MCF 10A (cell line): ENCODE results near the gene NPY1R. TPM values are rescaled to one million over a fixed set of nuclear protein-coding genes. Genes with fewer than 3 reads are reported as not detected.

ENCODE experiments used
- BruUV-seq: library from RNA; stranded (reverse); fragments of 400-500 nt; replicated peaks from 2 replicates; lab custom pipeline; 2021; lab: Mats Ljungman, UMichigan
- CTCF ChIA-PET: fragments of 300-600 bp; sonication (Branson Sonifier 250); formaldehyde crosslinking; extraction: SDS; loops from one replicate; lab custom pipeline; 2021; ENCODE audit warnings: antibody characterized with exemption, inconsistent platforms; lab: Yijun Ruan, JAX
- POLR2A ChIA-PET: fragments of 300-600, 350-650 bp; sonication (Branson Sonifier 250); formaldehyde crosslinking; extraction: SDS; loops from one replicate; lab custom pipeline; 2020; ENCODE audit warnings: antibody characterized with exemption, inconsistent platforms; lab: Yijun Ruan, JAX
- DNase-seq: peaks from one replicate; pipeline ENCODE4 v3.0.0-alpha.2; 2018; ENCODE audit not compliant: unreplicated experiment
- H3K27ac Mint-ChIP-seq: one replicate; pipeline ENCODE4 v1.8.0; 2022; ENCODE audit warnings: mild to moderate bottlenecking, low read depth, mixed read lengths; ENCODE audit not compliant: unreplicated experiment
- H3K27me3 Mint-ChIP-seq: one replicate; pipeline ENCODE4 v1.8.0; 2022; ENCODE audit warnings: mixed read lengths; ENCODE audit not compliant: insufficient read depth, unreplicated experiment
- H3K36me3 Mint-ChIP-seq: one replicate; pipeline ENCODE4 v1.8.0; 2022; ENCODE audit warnings: mild to moderate bottlenecking, moderate library complexity, mixed read lengths; ENCODE audit not compliant: insufficient read depth, unreplicated experiment
- H3K4me1 Mint-ChIP-seq: one replicate; pipeline ENCODE4 v1.8.0; 2022; ENCODE audit warnings: mixed read lengths; ENCODE audit not compliant: insufficient read depth, unreplicated experiment
- H3K4me3 Mint-ChIP-seq: one replicate; pipeline ENCODE4 v1.8.0; 2022; ENCODE audit warnings: mild to moderate bottlenecking, moderate library complexity, mixed read lengths; ENCODE audit not compliant: unreplicated experiment
- H3K9me3 Mint-ChIP-seq: one replicate; pipeline ENCODE4 v1.8.0; 2022; ENCODE audit warnings: mixed read lengths; ENCODE audit not compliant: unreplicated experiment
- intact Hi-C: fragments of 100-400 bp; cut with micrococcal nuclease; formaldehyde crosslinking; loops from 2 replicates; pipeline ENCODE4 v1.14.1; 2022
- total RNA-seq: library from RNA; stranded (reverse); gene quantifications from 2 replicates; pipeline ENCODE4 v1.2.3, GENCODE V29; 2022
- TF ChIP-seq, protein P1 (sequence below): fragments of 200-600 bp; IDR thresholded peaks from one replicate; pipeline ENCODE4 v1.8.0; 2022; ENCODE audit warnings: antibody characterized with exemption, mild to moderate bottlenecking; ENCODE audit not compliant: unreplicated experiment

Gene NPY1R
- total RNA-seq, 1 experiment from 2014 or later: 0.63 TPM

DNA sequence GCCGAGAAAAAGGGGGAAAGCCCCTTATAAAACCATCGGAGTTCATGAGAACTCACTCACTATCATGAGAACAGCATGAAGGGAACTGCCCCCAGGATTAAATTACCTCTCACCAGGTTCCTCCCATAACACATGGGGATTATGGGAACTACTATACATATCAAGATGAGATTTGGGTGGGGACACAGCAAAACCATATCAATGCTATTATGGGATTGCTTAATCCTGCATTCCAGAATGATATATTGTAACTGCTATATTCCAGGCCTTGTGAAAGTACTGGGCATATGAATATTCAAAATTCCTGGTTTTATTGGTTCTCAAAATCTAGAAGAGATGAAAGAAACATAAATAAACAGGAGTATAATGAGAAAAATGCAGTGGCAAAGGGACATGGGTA is 29.3 kb downstream of the NPY1R start:
- CTCF ChIA-PET: interaction anchor here (0.7 kb wide), 1 partner anchor 241 kb away, joined by 3 read pairs; no protein-coding TSS in a partner anchor
- no peak overlapping the region for H3K27ac Mint-ChIP-seq
- TF ChIP-seq, protein P1, sequence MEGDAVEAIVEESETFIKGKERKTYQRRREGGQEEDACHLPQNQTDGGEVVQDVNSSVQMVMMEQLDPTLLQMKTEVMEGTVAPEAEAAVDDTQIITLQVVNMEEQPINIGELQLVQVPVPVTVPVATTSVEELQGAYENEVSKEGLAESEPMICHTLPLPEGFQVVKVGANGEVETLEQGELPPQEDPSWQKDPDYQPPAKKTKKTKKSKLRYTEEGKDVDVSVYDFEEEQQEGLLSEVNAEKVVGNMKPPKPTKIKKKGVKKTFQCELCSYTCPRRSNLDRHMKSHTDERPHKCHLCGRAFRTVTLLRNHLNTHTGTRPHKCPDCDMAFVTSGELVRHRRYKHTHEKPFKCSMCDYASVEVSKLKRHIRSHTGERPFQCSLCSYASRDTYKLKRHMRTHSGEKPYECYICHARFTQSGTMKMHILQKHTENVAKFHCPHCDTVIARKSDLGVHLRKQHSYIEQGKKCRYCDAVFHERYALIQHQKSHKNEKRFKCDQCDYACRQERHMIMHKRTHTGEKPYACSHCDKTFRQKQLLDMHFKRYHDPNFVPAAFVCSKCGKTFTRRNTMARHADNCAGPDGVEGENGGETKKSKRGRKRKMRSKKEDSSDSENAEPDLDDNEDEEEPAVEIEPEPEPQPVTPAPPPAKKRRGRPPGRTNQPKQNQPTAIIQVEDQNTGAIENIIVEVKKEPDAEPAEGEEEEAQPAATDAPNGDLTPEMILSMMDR: no peak
- POLR2A ChIA-PET: no interaction called here
- H3K4me1 Mint-ChIP-seq: no peaks in the 10 kb centered on the region
- H3K27me3 Mint-ChIP-seq: no peaks in the 10 kb centered on the region
- no peak overlapping the region for H3K4me3 Mint-ChIP-seq
- no peaks in the 10 kb centered on the region for H3K9me3 Mint-ChIP-seq
- H3K36me3 Mint-ChIP-seq: no peaks in the 10 kb centered on the region
- DNase-seq: no peak
- intact Hi-C loops: no loop called here
- no TSS peak for BruUV-seq

GRCh38 chr4:163300445-163300844 is 32.0 kb downstream of the NPY1R start:
- POLR2A ChIA-PET: no interaction called here
- no peaks in the 10 kb centered on the region for H3K9me3 Mint-ChIP-seq
- H3K4me3 Mint-ChIP-seq: no peak overlapping the region
- no peaks in the 10 kb centered on the region for H3K4me1 Mint-ChIP-seq
- CTCF ChIA-PET: interaction anchor here (0.5 to 1.1 kb wide), 3 partner anchors 13 to 237 kb away, joined by 3 to 4 read pairs (median 3); no protein-coding TSS in a partner anchor
- no peaks in the 10 kb centered on the region for H3K36me3 Mint-ChIP-seq
- intact Hi-C loops: no loop called here
- no peak overlapping the region for H3K27ac Mint-ChIP-seq
- BruUV-seq: no TSS peak
- TF ChIP-seq, protein P1: no peak
- no peak for DNase-seq
- H3K27me3 Mint-ChIP-seq: no peaks in the 10 kb centered on the region

- intact Hi-C loops: no loop called here
- no peaks in the 10 kb centered on the region for H3K9me3 Mint-ChIP-seq
- H3K27me3 Mint-ChIP-seq: no peaks in the 10 kb centered on the region
- H3K4me3 Mint-ChIP-seq: no peak overlapping the region
- BruUV-seq: no TSS peak
- TF ChIP-seq, protein P1: no peak
- ChIA-PET CTCF (interaction anchor here (0.8 kb wide), 1 partner anchor 107 kb away, joined by 3 read pairs; no protein-coding TSS in a partner anchor), POLR2A (no interaction called here)
- no peak overlapping the region for H3K27ac Mint-ChIP-seq
- no peak for DNase-seq
- no peaks in the 10 kb centered on the region for H3K4me1 Mint-ChIP-seq
- H3K36me3 Mint-ChIP-seq: no peaks in the 10 kb centered on the region
These were observed 37.3 kb downstream of the NPY1R start for GRCh38 chr4:163295138-163295537.

DNA sequence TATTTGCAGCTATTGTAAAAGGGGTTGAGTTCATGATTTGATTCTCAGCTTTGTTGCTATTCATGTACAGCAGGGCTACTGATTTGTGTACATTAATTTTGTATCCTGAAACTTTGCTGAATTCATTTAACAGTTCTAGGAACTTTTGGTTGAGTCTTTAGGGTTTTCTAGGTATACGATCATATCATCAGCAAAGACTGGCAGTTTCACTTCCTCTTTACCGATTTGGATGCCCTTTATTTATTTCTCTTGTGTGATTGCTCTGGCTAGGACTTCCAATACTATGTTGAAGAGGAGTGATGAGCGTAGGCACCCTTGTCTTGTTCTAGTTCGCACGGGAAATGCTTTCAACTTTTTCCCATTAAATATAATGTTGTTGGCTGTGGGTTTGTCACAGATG is 48.1 kb downstream of the NPY1R start:
- BruUV-seq: no TSS peak
- ChIA-PET POLR2A (no interaction called here), CTCF (no interaction called here)
- Mint-ChIP-seq H3K4me3 (no peak overlapping the region), H3K4me1 (peaks cover 5% of the 10 kb centered on the region), H3K9me3 (peaks cover 8% of the 10 kb centered on the region), H3K27ac (no peak overlapping the region), H3K36me3 (no peaks in the 10 kb centered on the region), H3K27me3 (no peaks in the 10 kb centered on the region)
- intact Hi-C loops: no loop called here
- TF ChIP-seq, protein P1: no peak
- no peak for DNase-seq
